CD4-positive, CD25-positive, alpha-beta regulatory T cell (primary cell): ENCODE measurements around the gene SIGLEC10. TPM values are rescaled to one million over a fixed set of nuclear protein-coding genes. Genes with fewer than 3 reads are reported as not detected.
"Not testable (repeated sequence)": the region's sequence is repeated elsewhere in the genome, so short reads cannot be mapped to it uniquely, and the experiment has no call there.

ENCODE experiments used
- ATAC-seq, 2 donors: fragments of 150-1000 bp; cut with Tn5 transposase; one replicate each; pipeline ENCODE4 v1.10.0; 2021; ENCODE audit warnings: low read depth in 2 of 2, moderate number of reproducible peaks in 2 of 2, moderate library complexity in 1 of 2
- DNase-seq, 3 donors: peaks; one replicate each; pipeline versions ENCODE4 v3.0.0 to v3.0.0-alpha.2; 2012 to 2022; ENCODE audit warnings: mixed read lengths in 1 of 3
- H3K27ac ChIP-seq: one replicate; pipeline ENCODE4 v1.7.0; 2013; ENCODE audit warnings: mild to moderate bottlenecking, low read length; ENCODE audit not compliant: insufficient read depth, poor library complexity, severe bottlenecking
- H3K27me3 ChIP-seq: one replicate; pipeline ENCODE4 v1.7.0; 2013; ENCODE audit warnings: low read length; ENCODE audit not compliant: control insufficient read depth, insufficient read depth
- H3K36me3 ChIP-seq: one replicate; pipeline ENCODE4 v1.7.0; 2013; ENCODE audit warnings: mild to moderate bottlenecking, low read length, moderate library complexity; ENCODE audit not compliant: control insufficient read depth, insufficient read depth
- H3K4me1 ChIP-seq: 2 replicates; pipeline ENCODE4 v1.7.0; 2013; ENCODE audit warnings: mild to moderate bottlenecking, low read length; ENCODE audit not compliant: insufficient read depth, control insufficient read depth, poor library complexity, severe bottlenecking
- H3K4me3 ChIP-seq: one replicate; pipeline ENCODE4 v1.7.0; 2013; ENCODE audit warnings: low read depth, mild to moderate bottlenecking, low read length, moderate library complexity
- H3K9me3 ChIP-seq, 2 experiments: 1 replicate in 1 of 2; 2 replicates in 1 of 2; pipeline ENCODE4 v1.7.0; 2013; ENCODE audit warnings: low read length in 2 of 2, mild to moderate bottlenecking in 1 of 2, moderate library complexity in 1 of 2; ENCODE audit not compliant: control insufficient read depth in 2 of 2
- H3K27ac Mint-ChIP-seq, 3 donors: one replicate each; pipeline ENCODE4 v1.8.0; 2020 to 2022; ENCODE audit warnings: mild to moderate bottlenecking in 3 of 3, mixed read lengths in 3 of 3, moderate library complexity in 2 of 3
- H3K27me3 Mint-ChIP-seq: one replicate; pipeline ENCODE4 v1.8.0; 2022; ENCODE audit warnings: mild to moderate bottlenecking, mixed read lengths
- H3K36me3 Mint-ChIP-seq: one replicate; pipeline ENCODE4 v1.8.0; 2020; ENCODE audit warnings: mixed read lengths
- H3K4me1 Mint-ChIP-seq, 4 donors: one replicate each; pipeline ENCODE4 v1.8.0; 2020 to 2022; ENCODE audit warnings: mixed read lengths in 4 of 4, mild to moderate bottlenecking in 1 of 4
- H3K4me3 Mint-ChIP-seq, 4 donors: one replicate each; pipeline ENCODE4 v1.8.0; 2020 to 2022; ENCODE audit warnings: mild to moderate bottlenecking in 4 of 4, mixed read lengths in 4 of 4, moderate library complexity in 3 of 4
- H3K9me3 Mint-ChIP-seq, 7 donors: one replicate each; pipeline ENCODE4 v1.8.0; 2020 to 2022; ENCODE audit warnings: mixed read lengths in 7 of 7, mild to moderate bottlenecking in 3 of 7, moderate library complexity in 2 of 7
- polyA plus RNA-seq, 4 donors: library from polyadenylated mRNA; unstranded; fragments of 300-500 nt; fragmentation: Illumina TruSeq; gene quantifications; one replicate each; pipeline ENCODE4 v1.2.3, GENCODE V29; 2021
- total RNA-seq: library from RNA; stranded (reverse); gene quantifications from one replicate; pipeline ENCODE4 v1.2.3, GENCODE V29; 2022

The SIGLEC10 gene
- total and polyA plus RNA-seq, 5 donors from 2014 or later = 0.15 to 0.37 (median 0.27) TPM; not detected in 1

- Histone ChIP-seq H3K4me1 (peaks cover 11% of the 10 kb centered on the region), H3K9me3 (peaks cover 0 to 12% of the 10 kb centered on the region in 2 experiments)
- not testable (repeated sequence) for H3K36me3 ChIP-seq, DNase-seq, ATAC-seq, H3K4me3 ChIP-seq, H3K36me3 Mint-ChIP-seq, H3K27me3 Mint-ChIP-seq, H3K27me3 ChIP-seq, H3K4me3 Mint-ChIP-seq, H3K27ac ChIP-seq
- H3K27ac Mint-ChIP-seq = peak overlapping the region in 1 of 3 donors; percentile 59
- H3K9me3 Mint-ChIP-seq = peaks cover 0 to 13% (median 5%) of the 10 kb centered on the region in 7 donors
- H3K4me1 Mint-ChIP-seq = peaks cover 0 to 22% (median 9%) of the 10 kb centered on the region in 4 donors
Measured at GRCh38 chr19:51447510-51447909, 30.1 kb upstream of the SIGLEC10 start.

GRCh38 chr19:51441410-51442390, 24.3 kb upstream of the SIGLEC10 start:
- peak overlapping the region; percentile 73 for H3K27ac ChIP-seq
- peak overlapping the region; percentile 77 for H3K4me3 ChIP-seq
- peaks cover 6% of the 10 kb centered on the region for H3K27me3 Mint-ChIP-seq

GRCh38 chr19:51440846-51441409, 23.5 kb upstream of the SIGLEC10 start:
- peaks cover 0 to 44% (median 26%) of the 10 kb centered on the region in 4 donors for H3K4me1 Mint-ChIP-seq
- peaks cover 0 to 2% (median 0%) of the 10 kb centered on the region in 7 donors for H3K9me3 Mint-ChIP-seq
- Histone ChIP-seq H3K4me1 (peaks cover 25% of the 10 kb centered on the region), H3K27ac (peak overlapping the region; percentile 73), H3K4me3 (peak overlapping the region; percentile 77), H3K9me3 (no peaks in the 10 kb centered on the region), H3K27me3 (no peaks in the 10 kb centered on the region), H3K36me3 (no peaks in the 10 kb centered on the region)
- DNase-seq (no peak), ATAC-seq (no peak)
- H3K4me3 Mint-ChIP-seq = peak overlapping the region; percentile 65 to 88 (median 82)
- H3K27me3 Mint-ChIP-seq = peaks cover 12% of the 10 kb centered on the region
- H3K27ac Mint-ChIP-seq = peak overlapping the region; percentile 90 to 93 (median 91)
- H3K36me3 Mint-ChIP-seq = no peaks in the 10 kb centered on the region

More at GRCh38 chr19:51441410-51442390, 24.3 kb upstream of the SIGLEC10 start:
- H3K4me3 Mint-ChIP-seq = peak overlapping the region; percentile 65 to 88 (median 82)
- H3K9me3 Mint-ChIP-seq = peaks cover 0 to 2% (median 0%) of the 10 kb centered on the region in 7 donors
- Histone ChIP-seq H3K27me3 (no peaks in the 10 kb centered on the region), H3K36me3 (no peaks in the 10 kb centered on the region), H3K9me3 (no peaks in the 10 kb centered on the region), H3K4me1 (peaks cover 25% of the 10 kb centered on the region)
- H3K27ac Mint-ChIP-seq = peak overlapping the region; percentile 76 to 93 (median 91)
- no peaks in the 10 kb centered on the region for H3K36me3 Mint-ChIP-seq
- DNase-seq = peak; percentile 64 to 96 (median 83)
- peak; percentile 90 to 96 for ATAC-seq
- H3K4me1 Mint-ChIP-seq = peaks cover 0 to 44% (median 26%) of the 10 kb centered on the region in 4 donors

- Histone ChIP-seq H3K4me1 (peaks cover 25% of the 10 kb centered on the region), H3K36me3 (no peaks in the 10 kb centered on the region), H3K9me3 (no peaks in the 10 kb centered on the region), H3K27me3 (no peaks in the 10 kb centered on the region), H3K4me3 (no peak overlapping the region), H3K27ac (no peak overlapping the region)
- DNase-seq (no peak), ATAC-seq (no peak)
- Mint-ChIP-seq H3K4me1 (peaks cover 0 to 43% (median 26%) of the 10 kb centered on the region in 4 donors), H3K27me3 (peaks cover 12% of the 10 kb centered on the region), H3K9me3 (no peaks in the 10 kb centered on the region), H3K36me3 (no peaks in the 10 kb centered on the region), H3K27ac (peak overlapping the region in 2 of 3 donors; percentile 26 to 90), H3K4me3 (peak overlapping the region in 1 of 4 donors; percentile 8)
Measured at GRCh38 chr19:51440052-51440451, 22.6 kb upstream of the SIGLEC10 start.

GRCh38 chr19:51439021-51439465, 21.6 kb upstream of the SIGLEC10 start:
- H3K4me1 ChIP-seq = peaks cover 25% of the 10 kb centered on the region
- H3K4me3 Mint-ChIP-seq = no peak overlapping the region
- H3K27me3 Mint-ChIP-seq = peaks cover 16% of the 10 kb centered on the region
- H3K9me3 Mint-ChIP-seq = no peaks in the 10 kb centered on the region
- DNase-seq = peak in 2 of 3 donors; percentile 26 to 68
- no peak overlapping the region for H3K27ac ChIP-seq
- no peak overlapping the region for H3K4me3 ChIP-seq
- no peaks in the 10 kb centered on the region for H3K27me3 ChIP-seq
- H3K36me3 Mint-ChIP-seq = no peaks in the 10 kb centered on the region
- H3K9me3 ChIP-seq = no peaks in the 10 kb centered on the region
- no peak for ATAC-seq
- no peaks in the 10 kb centered on the region for H3K36me3 ChIP-seq
- no peak overlapping the region for H3K27ac Mint-ChIP-seq
- peaks cover 0 to 43% (median 26%) of the 10 kb centered on the region in 4 donors for H3K4me1 Mint-ChIP-seq

- Histone ChIP-seq H3K9me3 (no peaks in the 10 kb centered on the region), H3K27me3 (no peaks in the 10 kb centered on the region), H3K27ac (no peak overlapping the region), H3K4me3 (no peak overlapping the region), H3K4me1 (no peaks in the 10 kb centered on the region), H3K36me3 (no peaks in the 10 kb centered on the region)
- DNase-seq (no peak), ATAC-seq (no peak)
- no peak overlapping the region for H3K27ac Mint-ChIP-seq
- no peak overlapping the region for H3K4me3 Mint-ChIP-seq
- no peaks in the 10 kb centered on the region for H3K9me3 Mint-ChIP-seq
- peaks cover 21% of the 10 kb centered on the region for H3K27me3 Mint-ChIP-seq
- no peaks in the 10 kb centered on the region for H3K36me3 Mint-ChIP-seq
- peaks cover 0 to 11% (median 5%) of the 10 kb centered on the region in 4 donors for H3K4me1 Mint-ChIP-seq
Measured at GRCh38 chr19:51434456-51434855, 17.0 kb upstream of the SIGLEC10 start.

- no peaks in the 10 kb centered on the region for H3K27me3 ChIP-seq
- H3K9me3 Mint-ChIP-seq = no peaks in the 10 kb centered on the region
- H3K27me3 Mint-ChIP-seq = peaks cover 17% of the 10 kb centered on the region
- no peaks in the 10 kb centered on the region for H3K9me3 ChIP-seq
- no peak overlapping the region for H3K4me3 ChIP-seq
- H3K36me3 ChIP-seq = no peaks in the 10 kb centered on the region
- H3K27ac ChIP-seq = no peak overlapping the region
- no peaks in the 10 kb centered on the region for H3K36me3 Mint-ChIP-seq
- no peak overlapping the region for H3K27ac Mint-ChIP-seq
- peaks cover 0 to under 1% (median under 1%) of the 10 kb centered on the region in 4 donors for H3K4me1 Mint-ChIP-seq
- no peaks in the 10 kb centered on the region for H3K4me1 ChIP-seq
- no peak for ATAC-seq
- DNase-seq = no peak
- no peak overlapping the region for H3K4me3 Mint-ChIP-seq
Measured at GRCh38 chr19:51433043-51433442, 15.6 kb upstream of the SIGLEC10 start.
